ENCODE data around the gene VSIG8.

GRCh38 chr1:159829273-159829634, 33.2 kb downstream of the VSIG8 start:
- TF ChIP-seq CTCF (IDR thresholded peaks at IDR 0.05; ENCODE audit: low read length), result peak; percentile 88
- TF ChIP-seq EZH2 (optimal IDR thresholded peaks at IDR 0.05; ENCODE audit: low read depth, low read length), result no peak

All from MM.1S (cell line).